ENCODE measurements around the gene HOXA9.

DNA sequence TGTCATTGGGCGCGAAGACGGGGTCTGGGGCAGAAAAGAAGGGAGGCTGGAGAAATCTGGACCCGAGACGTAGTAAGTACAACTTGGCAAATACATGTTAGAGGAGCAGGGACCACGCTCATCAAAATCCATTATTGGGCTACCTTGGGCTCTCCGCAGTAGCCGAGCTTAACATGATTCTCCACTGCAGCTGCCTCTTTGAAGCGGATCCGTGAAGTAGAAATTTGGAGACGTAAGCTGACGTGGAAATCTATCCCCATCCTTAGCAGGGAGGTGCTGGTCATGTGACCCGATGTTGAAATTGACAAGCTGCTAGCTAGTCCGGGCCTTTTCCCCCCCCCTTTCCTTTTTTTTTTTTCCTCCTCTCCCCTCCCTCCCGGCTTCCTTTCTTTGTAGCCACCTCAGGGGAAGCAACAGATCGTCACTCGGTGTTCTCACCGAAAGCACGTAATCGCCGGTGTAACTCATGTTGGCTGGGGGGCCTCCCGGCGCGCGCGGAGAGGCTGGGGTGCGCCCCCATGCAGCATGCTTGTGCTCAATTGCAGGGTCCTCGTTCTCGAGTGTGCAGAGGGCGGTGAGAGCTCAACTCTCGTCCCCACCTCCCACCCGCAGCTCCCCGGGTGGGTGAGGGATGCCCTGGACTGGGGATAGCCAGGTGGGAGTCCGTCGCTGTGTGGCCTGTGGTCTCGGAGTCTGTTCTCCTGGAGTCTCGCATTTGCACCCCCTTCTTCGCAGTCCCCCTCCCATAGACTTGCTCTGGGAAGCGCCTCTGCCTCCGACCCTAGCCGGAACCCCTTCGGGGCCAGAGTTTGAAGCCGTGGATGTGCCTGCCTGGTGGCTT is 19.9 kb upstream of the HOXA9 start, which contains the start of gene HOXA11:
- TF ChIP-seq, protein P1, sequence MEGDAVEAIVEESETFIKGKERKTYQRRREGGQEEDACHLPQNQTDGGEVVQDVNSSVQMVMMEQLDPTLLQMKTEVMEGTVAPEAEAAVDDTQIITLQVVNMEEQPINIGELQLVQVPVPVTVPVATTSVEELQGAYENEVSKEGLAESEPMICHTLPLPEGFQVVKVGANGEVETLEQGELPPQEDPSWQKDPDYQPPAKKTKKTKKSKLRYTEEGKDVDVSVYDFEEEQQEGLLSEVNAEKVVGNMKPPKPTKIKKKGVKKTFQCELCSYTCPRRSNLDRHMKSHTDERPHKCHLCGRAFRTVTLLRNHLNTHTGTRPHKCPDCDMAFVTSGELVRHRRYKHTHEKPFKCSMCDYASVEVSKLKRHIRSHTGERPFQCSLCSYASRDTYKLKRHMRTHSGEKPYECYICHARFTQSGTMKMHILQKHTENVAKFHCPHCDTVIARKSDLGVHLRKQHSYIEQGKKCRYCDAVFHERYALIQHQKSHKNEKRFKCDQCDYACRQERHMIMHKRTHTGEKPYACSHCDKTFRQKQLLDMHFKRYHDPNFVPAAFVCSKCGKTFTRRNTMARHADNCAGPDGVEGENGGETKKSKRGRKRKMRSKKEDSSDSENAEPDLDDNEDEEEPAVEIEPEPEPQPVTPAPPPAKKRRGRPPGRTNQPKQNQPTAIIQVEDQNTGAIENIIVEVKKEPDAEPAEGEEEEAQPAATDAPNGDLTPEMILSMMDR (IDR thresholded peaks at IDR 0.05 in 2 of 3, conservative IDR thresholded peaks at IDR 0.05 in 1 of 3; ENCODE audit: control insufficient read depth in 2 of 3, extremely low read depth in 1 of 3, insufficient read depth in 1 of 3, low read depth in 3 of 3, low read length in 3 of 3): no peak
- TF ChIP-seq, protein P2, sequence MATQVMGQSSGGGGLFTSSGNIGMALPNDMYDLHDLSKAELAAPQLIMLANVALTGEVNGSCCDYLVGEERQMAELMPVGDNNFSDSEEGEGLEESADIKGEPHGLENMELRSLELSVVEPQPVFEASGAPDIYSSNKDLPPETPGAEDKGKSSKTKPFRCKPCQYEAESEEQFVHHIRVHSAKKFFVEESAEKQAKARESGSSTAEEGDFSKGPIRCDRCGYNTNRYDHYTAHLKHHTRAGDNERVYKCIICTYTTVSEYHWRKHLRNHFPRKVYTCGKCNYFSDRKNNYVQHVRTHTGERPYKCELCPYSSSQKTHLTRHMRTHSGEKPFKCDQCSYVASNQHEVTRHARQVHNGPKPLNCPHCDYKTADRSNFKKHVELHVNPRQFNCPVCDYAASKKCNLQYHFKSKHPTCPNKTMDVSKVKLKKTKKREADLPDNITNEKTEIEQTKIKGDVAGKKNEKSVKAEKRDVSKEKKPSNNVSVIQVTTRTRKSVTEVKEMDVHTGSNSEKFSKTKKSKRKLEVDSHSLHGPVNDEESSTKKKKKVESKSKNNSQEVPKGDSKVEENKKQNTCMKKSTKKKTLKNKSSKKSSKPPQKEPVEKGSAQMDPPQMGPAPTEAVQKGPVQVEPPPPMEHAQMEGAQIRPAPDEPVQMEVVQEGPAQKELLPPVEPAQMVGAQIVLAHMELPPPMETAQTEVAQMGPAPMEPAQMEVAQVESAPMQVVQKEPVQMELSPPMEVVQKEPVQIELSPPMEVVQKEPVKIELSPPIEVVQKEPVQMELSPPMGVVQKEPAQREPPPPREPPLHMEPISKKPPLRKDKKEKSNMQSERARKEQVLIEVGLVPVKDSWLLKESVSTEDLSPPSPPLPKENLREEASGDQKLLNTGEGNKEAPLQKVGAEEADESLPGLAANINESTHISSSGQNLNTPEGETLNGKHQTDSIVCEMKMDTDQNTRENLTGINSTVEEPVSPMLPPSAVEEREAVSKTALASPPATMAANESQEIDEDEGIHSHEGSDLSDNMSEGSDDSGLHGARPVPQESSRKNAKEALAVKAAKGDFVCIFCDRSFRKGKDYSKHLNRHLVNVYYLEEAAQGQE (IDR thresholded peaks at IDR 0.05; ENCODE audit: low read depth, low read length): no peak
- TF ChIP-seq, protein P3, sequence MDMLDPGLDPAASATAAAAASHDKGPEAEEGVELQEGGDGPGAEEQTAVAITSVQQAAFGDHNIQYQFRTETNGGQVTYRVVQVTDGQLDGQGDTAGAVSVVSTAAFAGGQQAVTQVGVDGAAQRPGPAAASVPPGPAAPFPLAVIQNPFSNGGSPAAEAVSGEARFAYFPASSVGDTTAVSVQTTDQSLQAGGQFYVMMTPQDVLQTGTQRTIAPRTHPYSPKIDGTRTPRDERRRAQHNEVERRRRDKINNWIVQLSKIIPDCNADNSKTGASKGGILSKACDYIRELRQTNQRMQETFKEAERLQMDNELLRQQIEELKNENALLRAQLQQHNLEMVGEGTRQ (IDR thresholded peaks at IDR 0.05; ENCODE audit: borderline replicate concordance, low read depth, low read length): no peak
- TF ChIP-seq RAD21 (IDR thresholded peaks at IDR 0.05; ENCODE audit: insufficient read depth, low read depth, low read length) (no peak), DPF2 (IDR thresholded peaks at IDR 0.05) (no peak), YY1 (IDR thresholded peaks at IDR 0.05; ENCODE audit: low read depth, low read length) (no peak), POLR2AphosphoS5 (IDR thresholded peaks at IDR 0.05; ENCODE audit: low read length) (no peak), POLR2A (IDR thresholded peaks at IDR 0.05; ENCODE audit: low read depth, low read length) (no peak), MXI1 (IDR thresholded peaks at IDR 0.05; ENCODE audit: low read depth, low read length) (no peak), SREBF2 (IDR thresholded peaks at IDR 0.05; ENCODE audit: low read length) (no peak), ZNF274 (IDR thresholded peaks at IDR 0.05; ENCODE audit: insufficient read depth, insufficient read length) (no peak)
- TF ChIP-seq, protein P4, sequence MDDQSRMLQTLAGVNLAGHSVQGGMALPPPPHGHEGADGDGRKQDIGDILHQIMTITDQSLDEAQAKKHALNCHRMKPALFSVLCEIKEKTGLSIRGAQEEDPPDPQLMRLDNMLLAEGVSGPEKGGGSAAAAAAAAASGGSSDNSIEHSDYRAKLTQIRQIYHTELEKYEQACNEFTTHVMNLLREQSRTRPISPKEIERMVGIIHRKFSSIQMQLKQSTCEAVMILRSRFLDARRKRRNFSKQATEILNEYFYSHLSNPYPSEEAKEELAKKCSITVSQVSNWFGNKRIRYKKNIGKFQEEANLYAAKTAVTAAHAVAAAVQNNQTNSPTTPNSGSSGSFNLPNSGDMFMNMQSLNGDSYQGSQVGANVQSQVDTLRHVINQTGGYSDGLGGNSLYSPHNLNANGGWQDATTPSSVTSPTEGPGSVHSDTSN (IDR thresholded peaks at IDR 0.05; ENCODE audit: insufficient replicate concordance, low read depth, low read length): no peak
- TF ChIP-seq, protein P5, sequence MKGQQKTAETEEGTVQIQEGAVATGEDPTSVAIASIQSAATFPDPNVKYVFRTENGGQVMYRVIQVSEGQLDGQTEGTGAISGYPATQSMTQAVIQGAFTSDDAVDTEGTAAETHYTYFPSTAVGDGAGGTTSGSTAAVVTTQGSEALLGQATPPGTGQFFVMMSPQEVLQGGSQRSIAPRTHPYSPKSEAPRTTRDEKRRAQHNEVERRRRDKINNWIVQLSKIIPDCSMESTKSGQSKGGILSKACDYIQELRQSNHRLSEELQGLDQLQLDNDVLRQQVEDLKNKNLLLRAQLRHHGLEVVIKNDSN (IDR thresholded peaks at IDR 0.05; ENCODE audit: borderline replicate concordance, extremely low read length, insufficient read depth, low read depth, low read length): no peak

Data from GM12878 (cell line).